Measurements from ENCODE around the gene MTMR1.

The MTMR1 gene

DNA sequence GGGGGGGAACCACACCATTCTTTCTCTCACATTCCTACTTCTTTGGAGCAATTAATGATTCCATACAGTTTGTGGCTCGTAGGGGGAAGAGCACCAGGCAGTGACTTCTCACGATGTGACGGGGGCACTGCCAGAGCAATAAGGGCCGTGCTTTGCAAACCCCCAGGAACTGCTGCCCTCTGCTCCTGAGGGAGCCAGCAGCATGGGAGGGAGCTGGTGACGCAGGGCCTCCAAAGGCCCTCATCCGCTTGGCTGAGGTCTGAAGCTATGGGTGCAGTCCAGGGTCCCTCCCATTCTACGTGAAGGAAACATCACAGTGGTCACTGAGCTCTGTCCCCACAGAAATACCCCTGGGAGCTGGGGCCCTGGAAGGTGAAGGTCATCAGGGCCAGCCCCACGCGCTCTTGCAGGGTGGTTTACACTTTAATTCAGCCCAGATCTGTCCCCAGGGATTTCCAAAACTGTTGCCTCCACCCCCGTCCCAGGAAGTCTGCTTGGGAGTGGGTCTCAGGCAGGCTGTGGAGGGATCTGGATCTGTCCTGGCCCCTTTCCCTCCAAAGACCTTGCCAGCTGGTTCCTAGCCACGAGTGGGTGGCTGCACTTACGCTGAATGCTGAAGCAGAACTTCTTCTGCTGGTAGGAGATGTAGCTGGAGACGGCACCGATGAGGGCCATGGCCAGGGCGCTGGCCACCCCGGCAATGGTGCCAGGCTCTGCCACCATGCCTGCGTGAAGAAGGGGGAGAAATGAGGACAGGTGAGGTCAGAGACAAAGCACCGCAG is 82.6 kb downstream of the MTMR1 start:
- TF ChIP-seq, protein P1, sequence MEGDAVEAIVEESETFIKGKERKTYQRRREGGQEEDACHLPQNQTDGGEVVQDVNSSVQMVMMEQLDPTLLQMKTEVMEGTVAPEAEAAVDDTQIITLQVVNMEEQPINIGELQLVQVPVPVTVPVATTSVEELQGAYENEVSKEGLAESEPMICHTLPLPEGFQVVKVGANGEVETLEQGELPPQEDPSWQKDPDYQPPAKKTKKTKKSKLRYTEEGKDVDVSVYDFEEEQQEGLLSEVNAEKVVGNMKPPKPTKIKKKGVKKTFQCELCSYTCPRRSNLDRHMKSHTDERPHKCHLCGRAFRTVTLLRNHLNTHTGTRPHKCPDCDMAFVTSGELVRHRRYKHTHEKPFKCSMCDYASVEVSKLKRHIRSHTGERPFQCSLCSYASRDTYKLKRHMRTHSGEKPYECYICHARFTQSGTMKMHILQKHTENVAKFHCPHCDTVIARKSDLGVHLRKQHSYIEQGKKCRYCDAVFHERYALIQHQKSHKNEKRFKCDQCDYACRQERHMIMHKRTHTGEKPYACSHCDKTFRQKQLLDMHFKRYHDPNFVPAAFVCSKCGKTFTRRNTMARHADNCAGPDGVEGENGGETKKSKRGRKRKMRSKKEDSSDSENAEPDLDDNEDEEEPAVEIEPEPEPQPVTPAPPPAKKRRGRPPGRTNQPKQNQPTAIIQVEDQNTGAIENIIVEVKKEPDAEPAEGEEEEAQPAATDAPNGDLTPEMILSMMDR (IDR thresholded peaks at IDR 0.05) = no peak

DNA sequence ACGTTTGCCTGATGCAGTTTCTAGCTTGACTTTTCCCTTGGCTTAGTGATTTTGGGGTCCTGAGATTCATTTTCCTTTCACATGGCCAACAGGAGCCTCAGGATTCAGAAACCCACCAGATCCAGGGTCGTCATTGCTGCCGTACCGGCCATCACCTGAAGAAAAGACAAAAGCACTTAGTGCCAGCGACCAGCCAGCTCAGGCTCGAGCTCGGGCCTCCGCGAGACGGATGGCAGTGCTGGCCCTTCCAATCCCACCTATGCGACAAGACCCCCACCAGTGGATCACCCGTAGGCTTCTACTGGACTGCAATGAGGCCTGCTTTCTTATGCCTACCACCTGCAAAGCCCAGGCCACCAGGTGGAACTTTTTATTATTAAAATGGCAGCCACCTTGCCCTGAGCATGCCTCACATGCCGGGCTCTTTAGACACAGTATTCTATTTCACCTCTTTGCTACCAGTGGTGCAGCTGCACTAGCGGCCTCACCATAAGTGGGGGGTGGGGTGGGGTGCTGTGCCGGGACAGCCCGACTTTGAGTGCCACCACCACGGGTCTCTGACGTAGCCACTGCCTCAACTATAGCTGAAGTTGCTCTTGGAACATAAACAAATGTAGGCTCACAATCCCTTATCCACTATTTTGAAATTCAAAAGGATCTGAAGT is 84.3 kb downstream of the MTMR1 start:
- TF ChIP-seq, protein P1 (IDR thresholded peaks at IDR 0.05) = no peak

DNA sequence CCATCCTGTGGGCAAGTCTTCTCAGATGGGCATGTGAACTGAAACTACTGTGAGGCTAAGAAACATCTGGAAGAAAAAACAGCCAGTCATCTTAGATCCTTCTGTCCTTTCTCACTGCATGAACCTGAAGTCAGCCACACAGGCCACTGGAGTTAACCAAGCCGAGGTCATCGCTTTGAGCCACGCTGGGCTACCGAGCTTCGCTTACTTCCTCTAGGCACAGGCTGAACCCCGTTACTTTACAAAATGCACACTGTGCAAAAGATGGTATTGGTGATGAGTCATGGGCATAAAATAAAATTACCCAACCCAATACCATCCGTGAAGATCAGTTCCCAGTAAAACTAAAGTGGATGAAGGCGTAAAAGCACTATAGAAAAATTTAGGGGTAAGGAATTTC is 86.2 kb downstream of the MTMR1 start:
- TF ChIP-seq, protein P1 (IDR thresholded peaks at IDR 0.05) = no peak

DNA sequence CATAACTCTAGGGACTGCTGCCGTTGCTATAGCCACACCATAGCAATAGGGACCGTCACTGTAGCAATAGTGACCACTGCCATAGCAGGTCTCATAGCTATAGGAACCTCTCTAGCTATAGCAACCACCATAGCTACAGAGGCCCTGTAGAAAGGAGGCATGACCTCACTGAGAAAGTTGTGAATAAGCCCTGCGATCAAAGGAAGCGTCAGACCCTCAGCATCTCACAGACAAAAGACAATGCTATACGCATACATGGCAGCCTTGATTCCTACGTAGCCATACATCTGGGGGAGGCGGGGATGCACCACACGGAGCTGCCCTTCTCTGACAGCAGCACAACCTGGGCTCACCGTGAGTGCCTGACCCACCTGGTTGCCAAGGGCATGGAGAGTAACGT is 88.5 kb downstream of the MTMR1 start:
- TF ChIP-seq, protein P1 (IDR thresholded peaks at IDR 0.05) = no peak

GRCh38 chrX:150790021-150790420 is 96.8 kb downstream of the MTMR1 start:
- TF ChIP-seq, protein P1 (IDR thresholded peaks at IDR 0.05) = no peak

GRCh38 chrX:150792949-150793527 is 99.8 kb downstream of the MTMR1 start:
- TF ChIP-seq, protein P1 (IDR thresholded peaks at IDR 0.05) = no peak

DNA sequence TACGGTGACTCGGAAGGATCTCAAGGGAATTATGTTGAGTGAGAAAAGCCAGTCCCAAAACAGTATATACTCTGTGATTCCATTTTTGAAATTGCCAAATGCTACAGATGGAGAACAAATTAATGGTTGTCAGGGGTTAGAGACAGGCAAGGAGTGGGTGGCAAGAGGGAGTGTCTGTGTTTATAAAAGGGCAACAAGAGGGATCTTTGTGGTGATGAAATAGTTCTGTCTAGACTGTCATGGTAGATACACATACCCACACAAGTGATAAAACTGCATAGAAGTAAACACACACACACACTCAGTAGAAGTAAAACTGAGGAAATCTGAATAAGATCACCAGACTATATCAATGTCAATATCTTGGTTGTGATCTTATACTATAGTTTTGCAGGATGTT is 112.5 kb downstream of the MTMR1 start:
- TF ChIP-seq, protein P1 (IDR thresholded peaks at IDR 0.05) = no peak
